Measurements from ENCODE around the gene ZNRD2. TPM values are rescaled to one million over a fixed set of nuclear protein-coding genes. Genes with fewer than 3 reads are reported as not detected.

Gene ZNRD2
- total and polyA plus RNA-seq, 2 experiments from 2014 or later: 20.5 to 52.4 TPM

GRCh38 chr11:65578667-65579066 is 8.4 kb downstream of the ZNRD2 start:
- Histone ChIP-seq H3K79me2 (peaks cover 4% of the 10 kb centered on the region), H3K9me3 (ENCODE audit: low read depth) (no peaks in the 10 kb centered on the region), H3K4me2 (no peak overlapping the region), H3K27ac (no peak overlapping the region), H2AFZ (no peak overlapping the region), H4K20me1 (ENCODE audit: insufficient read depth, poor library complexity, severe bottlenecking) (peaks cover 8% of the 10 kb centered on the region), H3K4me3 (no peak overlapping the region), H3K9me2 (replicated peaks; ENCODE audit: insufficient read depth) (no peaks in the 10 kb centered on the region), H3K4me1 (ENCODE audit: insufficient read depth) (peaks cover 34% of the 10 kb centered on the region), H3K36me3 (replicated peaks; ENCODE audit: insufficient read depth, low read depth) (no peaks in the 10 kb centered on the region), H3K27me3 (peaks cover 8% of the 10 kb centered on the region)
- DNase-seq (ENCODE audit: low spot score): no peak
- TF ChIP-seq CTCF (IDR thresholded peaks at IDR 0.05; ENCODE audit: poor library complexity) (no peak), EZH2phosphoT487 (IDR thresholded peaks at IDR 0.05; ENCODE audit: low read depth, severe bottlenecking, unreplicated experiment) (no peak), EZH2 (IDR thresholded peaks at IDR 0.05; ENCODE audit: borderline replicate concordance) (no peak)
- WGBS (ENCODE audit: low lambda C conversion rate, missing lambda C conversion rate): 78% methylated on average over 3 of the region's 3 CpGs

- WGBS (ENCODE audit: low lambda C conversion rate, missing lambda C conversion rate): 95% methylated on average over 4 of the region's 4 CpGs
- Histone ChIP-seq H3K36me3 (replicated peaks; ENCODE audit: insufficient read depth, low read depth) (no peaks in the 10 kb centered on the region), H4K20me1 (ENCODE audit: insufficient read depth, poor library complexity, severe bottlenecking) (peaks cover 5% of the 10 kb centered on the region), H2AFZ (no peak overlapping the region), H3K79me2 (peaks cover 3% of the 10 kb centered on the region), H3K27me3 (peaks cover 14% of the 10 kb centered on the region), H3K27ac (no peak overlapping the region), H3K4me1 (ENCODE audit: insufficient read depth) (peaks cover 31% of the 10 kb centered on the region), H3K4me2 (no peak overlapping the region), H3K9me3 (ENCODE audit: low read depth) (no peaks in the 10 kb centered on the region), H3K4me3 (no peak overlapping the region), H3K9me2 (replicated peaks; ENCODE audit: insufficient read depth) (no peaks in the 10 kb centered on the region)
- no peak for DNase-seq (ENCODE audit: low spot score)
- TF ChIP-seq CTCF (IDR thresholded peaks at IDR 0.05; ENCODE audit: poor library complexity) (no peak), EZH2 (IDR thresholded peaks at IDR 0.05; ENCODE audit: borderline replicate concordance) (no peak), EZH2phosphoT487 (IDR thresholded peaks at IDR 0.05; ENCODE audit: low read depth, severe bottlenecking, unreplicated experiment) (no peak)
Observed at GRCh38 chr11:65579291-65579690, 9.0 kb downstream of the ZNRD2 start.

GRCh38 chr11:65580031-65580692 is 9.9 kb downstream of the ZNRD2 start:
- Histone ChIP-seq H2AFZ (no peak overlapping the region), H3K9me3 (ENCODE audit: low read depth) (no peaks in the 10 kb centered on the region), H3K27ac (no peak overlapping the region), H3K4me1 (ENCODE audit: insufficient read depth) (peaks cover 25% of the 10 kb centered on the region), H3K79me2 (peaks cover 3% of the 10 kb centered on the region), H3K9me2 (replicated peaks; ENCODE audit: insufficient read depth) (no peaks in the 10 kb centered on the region), H3K4me3 (no peak overlapping the region), H4K20me1 (ENCODE audit: insufficient read depth, poor library complexity, severe bottlenecking) (no peaks in the 10 kb centered on the region), H3K27me3 (peaks cover 20% of the 10 kb centered on the region), H3K4me2 (no peak overlapping the region), H3K36me3 (replicated peaks; ENCODE audit: insufficient read depth, low read depth) (no peaks in the 10 kb centered on the region)
- TF ChIP-seq EZH2 (IDR thresholded peaks at IDR 0.05; ENCODE audit: borderline replicate concordance) (no peak), EZH2phosphoT487 (IDR thresholded peaks at IDR 0.05; ENCODE audit: low read depth, severe bottlenecking, unreplicated experiment) (no peak), CTCF (IDR thresholded peaks at IDR 0.05; ENCODE audit: poor library complexity) (no peak)
- DNase-seq (ENCODE audit: low spot score): no peak
- WGBS (ENCODE audit: low lambda C conversion rate, missing lambda C conversion rate): 95% methylated on average over 19 of the region's 19 CpGs
